Thyroid gland (tissue), 4 donors: ENCODE measurements around the gene PPM1H. TPM values are rescaled to one million over a fixed set of nuclear protein-coding genes. Genes with fewer than 3 reads are reported as not detected.
A peak's percentile ranks its signal among the peaks of the same experiment; 100 is the strongest.

Source experiments
- DNase-seq, 2 donors: peaks; one replicate each; pipeline ENCODE4 v3.0.0-alpha.2; 2019
- H3K27ac ChIP-seq, 3 donors: fragments of 200-600 bp; sonication (generic); 1 replicate in 2 of 3; 2 replicates in 1 of 3; pipeline ENCODE4 v1.5.1; 2016 to 2019; ENCODE audit warnings: mild to moderate bottlenecking in 1 of 3, moderate library complexity in 1 of 3
- H3K27me3 ChIP-seq: fragments of 200-600 bp; sonication (generic); one replicate; pipeline ENCODE4 v1.5.1; 2019
- H3K36me3 ChIP-seq, 2 donors: fragments of 200-600 bp; sonication (generic); one replicate each; pipeline ENCODE4 v1.5.1; 2016 to 2019
- H3K4me1 ChIP-seq, 2 donors: fragments of 200-600 bp; sonication (generic); one replicate each; pipeline ENCODE4 v1.5.1; 2017 to 2019
- H3K4me3 ChIP-seq, 3 donors: fragments of 200-600 bp; sonication (generic); replicated peaks in 1 of 3; 1 replicate in 2 of 3; 2 replicates in 1 of 3; pipeline ENCODE4 v1.5.1; 2016; ENCODE audit warnings: mild to moderate bottlenecking in 1 of 3
- H3K9me3 ChIP-seq: fragments of 200-600 bp; sonication (generic); one replicate; pipeline ENCODE4 v1.5.1; 2017
- CTCF ChIP-seq, 6 experiments: fragments of 200-600 bp in 3 of 6; fragments of 450-650 bp in 3 of 6; sonication (generic) in 3 of 6; IDR thresholded peaks; one replicate each; pipeline ENCODE4 v1.5.1; 2016 to 2019; ENCODE audit warnings: antibody characterized with exemption in 6 of 6, mild to moderate bottlenecking in 2 of 6, inconsistent platforms in 1 of 6, moderate library complexity in 1 of 6
- POLR2A ChIP-seq, 2 donors: fragments of 450-650 bp; IDR thresholded peaks; one replicate each; pipeline ENCODE4 v1.6.1; 2017; ENCODE audit warnings: antibody characterized with exemption in 2 of 2, mild to moderate bottlenecking in 2 of 2, moderate library complexity in 1 of 2
- WGBS, 2 donors: methylation state at CpG; one replicate each; pipeline ENCODE4 v1.1.5; 2017; 5-methylcytosine and 5-hydroxymethylcytosine counted together
- intact Hi-C: fragments of 100-400 bp; cut with DNase I; formaldehyde crosslinking; loops from one replicate; pipeline ENCODE4 v1.15.1; 2023
- total RNA-seq, 4 donors: library from RNA; depleted of rRNA; stranded (reverse); fragments of >200 nt; gene quantifications; one replicate each; pipeline ENCODE4 v1.2.3, GENCODE V29; 2016

The PPM1H gene
- total RNA-seq, 4 donors from 2014 or later, result 3.9 to 12.7 (median 9.0) TPM

- Histone ChIP-seq H3K36me3 (no peaks in the 10 kb centered on the region), H3K27ac (peak overlapping the region; percentile 30 to 78 (median 50)), H3K27me3 (no peaks in the 10 kb centered on the region), H3K9me3 (no peaks in the 10 kb centered on the region), H3K4me3 (no peak overlapping the region), H3K4me1 (peaks cover 16 to 31% of the 10 kb centered on the region in 2 donors)
- TF ChIP-seq POLR2A (IDR thresholded peaks at IDR 0.05), result no peak
- no peak for TF ChIP-seq CTCF (IDR thresholded peaks at IDR 0.05)
- 67 to 74% methylated on average over 6 of the region's 6 CpGs for WGBS, 2 donors
- no peak for DNase-seq
- intact Hi-C loops, result no loop called here
These were observed 281.2 kb downstream of the PPM1H start for GRCh38 chr12:62653740-62654139.

- Histone ChIP-seq H3K27me3 (no peaks in the 10 kb centered on the region), H3K9me3 (no peaks in the 10 kb centered on the region), H3K4me3 (no peak overlapping the region), H3K4me1 (peaks cover 16 to 31% of the 10 kb centered on the region in 2 donors), H3K27ac (peak overlapping the region; percentile 30 to 78 (median 50)), H3K36me3 (no peaks in the 10 kb centered on the region)
- no peak for DNase-seq
- intact Hi-C loops, result no loop called here
- TF ChIP-seq CTCF (IDR thresholded peaks at IDR 0.05) (no peak), POLR2A (IDR thresholded peaks at IDR 0.05) (no peak)
- 45 to 51% methylated on average over 3 of the region's 3 CpGs for WGBS, 2 donors
These were observed 281.6 kb downstream of the PPM1H start for GRCh38 chr12:62653304-62653703.

- peak overlapping the region in 1 of 3 donors; percentile 10 for H3K27ac ChIP-seq
- DNase-seq, result no peak
- TF ChIP-seq POLR2A (IDR thresholded peaks at IDR 0.05) (no peak), CTCF (IDR thresholded peaks at IDR 0.05) (no peak)
- H3K9me3 ChIP-seq, result no peaks in the 10 kb centered on the region
- WGBS, 2 donors, result 94 to 95% methylated on average over 2 of the region's 2 CpGs
- intact Hi-C loops, result no loop called here
- H3K27me3 ChIP-seq, result no peaks in the 10 kb centered on the region
- H3K36me3 ChIP-seq, result no peaks in the 10 kb centered on the region
- H3K4me3 ChIP-seq, result no peak overlapping the region
- H3K4me1 ChIP-seq, result peaks cover 14 to 32% of the 10 kb centered on the region in 2 donors
These were observed 283.8 kb downstream of the PPM1H start for GRCh38 chr12:62651138-62651537.

- WGBS, 2 donors, result 72 to 80% methylated on average over 4 of the region's 4 CpGs
- H3K4me3 ChIP-seq, result no peak overlapping the region
- no peak for TF ChIP-seq POLR2A (IDR thresholded peaks at IDR 0.05)
- no peak for TF ChIP-seq CTCF (IDR thresholded peaks at IDR 0.05)
- intact Hi-C loops, result no loop called here
- H3K4me1 ChIP-seq, result peaks cover 30 to 48% of the 10 kb centered on the region in 2 donors
- H3K27me3 ChIP-seq, result no peaks in the 10 kb centered on the region
- H3K9me3 ChIP-seq, result no peaks in the 10 kb centered on the region
- DNase-seq, result no peak
- no peaks in the 10 kb centered on the region for H3K36me3 ChIP-seq
- peak overlapping the region in 2 of 3 donors; percentile 6 to 54 for H3K27ac ChIP-seq
These were observed 285.4 kb downstream of the PPM1H start for GRCh38 chr12:62649412-62650138.

GRCh38 chr12:62647586-62647985 is 287.4 kb downstream of the PPM1H start:
- no peak for DNase-seq
- intact Hi-C loops, result no loop called here
- 36 to 52% methylated on average over 3 of the region's 3 CpGs for WGBS, 2 donors
- Histone ChIP-seq H3K9me3 (no peaks in the 10 kb centered on the region), H3K4me1 (peaks cover 21 to 37% of the 10 kb centered on the region in 2 donors), H3K36me3 (no peaks in the 10 kb centered on the region), H3K4me3 (no peak overlapping the region), H3K27me3 (no peaks in the 10 kb centered on the region), H3K27ac (peak overlapping the region in 1 of 3 donors; percentile 2)
- TF ChIP-seq CTCF (IDR thresholded peaks at IDR 0.05) (no peak), POLR2A (IDR thresholded peaks at IDR 0.05) (no peak)
